LNCAP (cell line): ENCODE data around the gene NAP1L4.
A peak's percentile ranks its signal among the peaks of the same experiment; 100 is the strongest.

Experiments used
- CTCF ChIP-seq: fragments of 450-650 bp; IDR thresholded peaks from 2 replicates; pipeline ENCODE4 v1.5.1; 2017; ENCODE audit warnings: mild to moderate bottlenecking

Gene NAP1L4

GRCh38 chr11:2933375-2934020 is 58.6 kb downstream of the NAP1L4 start:
- no peak for TF ChIP-seq CTCF

DNA sequence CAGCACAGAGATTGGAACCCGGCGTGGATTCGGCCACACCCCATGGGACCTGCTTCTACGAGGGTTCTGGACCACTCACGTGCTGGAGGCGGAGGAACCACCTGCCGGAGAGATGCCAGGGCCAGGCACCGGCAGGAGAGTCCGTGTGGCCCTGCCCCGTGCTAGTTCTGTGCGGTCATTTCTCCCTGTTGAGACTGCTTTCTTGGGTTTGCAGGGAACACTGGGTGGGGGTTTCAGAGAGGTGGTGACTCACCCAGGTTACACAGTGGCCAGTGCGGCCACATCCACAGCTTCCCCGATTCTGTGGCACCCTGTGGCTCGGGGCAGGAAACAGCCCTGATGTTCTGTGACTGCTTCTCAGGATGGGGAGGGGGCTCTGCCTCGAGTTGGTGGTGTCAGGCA is 59.3 kb downstream of the NAP1L4 start:
- TF ChIP-seq CTCF: no peak

DNA sequence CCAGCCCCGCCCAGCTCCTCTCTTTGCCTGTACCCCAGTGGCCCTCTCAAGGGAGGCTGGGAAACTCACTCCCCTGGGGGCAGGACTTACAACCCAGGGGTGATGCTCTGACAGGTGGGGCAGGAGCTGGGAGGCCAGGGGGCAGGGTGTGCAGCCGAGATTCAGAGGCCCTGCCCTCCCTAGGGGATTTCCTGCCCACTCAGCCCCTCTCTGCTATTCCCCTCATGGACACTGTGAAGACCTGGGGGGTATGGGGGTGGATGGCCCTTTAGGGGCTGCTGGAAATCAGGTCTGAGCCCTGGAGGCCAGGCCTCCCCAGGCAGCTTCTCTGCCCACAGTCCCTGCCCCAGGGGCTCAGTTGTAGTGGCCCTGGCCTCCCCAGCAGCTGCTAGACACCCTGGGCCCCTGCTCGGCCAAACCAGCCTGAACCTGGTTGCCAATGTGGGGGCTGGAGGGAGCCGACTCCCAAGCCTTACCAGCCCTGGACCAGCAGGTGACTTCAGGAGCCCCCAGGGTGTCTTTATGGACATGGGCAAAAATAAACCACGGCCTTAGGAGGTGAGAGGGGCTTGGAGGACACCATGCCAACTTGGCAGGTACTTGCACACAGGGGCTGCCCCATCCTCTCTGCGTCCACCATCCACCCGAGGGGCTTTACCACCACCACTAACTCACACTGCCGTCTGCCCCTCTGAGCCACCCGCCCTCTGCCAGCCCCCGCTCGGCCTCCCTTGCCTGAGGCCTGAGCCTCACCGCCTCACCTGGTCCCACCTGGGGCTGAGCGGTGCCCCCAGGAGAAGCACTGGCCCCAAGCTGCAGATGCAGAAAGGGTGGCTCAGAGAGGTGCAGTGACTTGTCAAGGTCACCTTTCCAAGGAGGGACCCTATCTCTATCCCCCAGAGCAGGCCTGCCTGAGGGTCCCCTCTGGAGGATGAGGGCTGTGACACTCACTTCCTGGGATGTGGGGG is 60.1 kb downstream of the NAP1L4 start:
- no peak for TF ChIP-seq CTCF

GRCh38 chr11:2931420-2931746 is 60.7 kb downstream of the NAP1L4 start:
- no peak for TF ChIP-seq CTCF

DNA sequence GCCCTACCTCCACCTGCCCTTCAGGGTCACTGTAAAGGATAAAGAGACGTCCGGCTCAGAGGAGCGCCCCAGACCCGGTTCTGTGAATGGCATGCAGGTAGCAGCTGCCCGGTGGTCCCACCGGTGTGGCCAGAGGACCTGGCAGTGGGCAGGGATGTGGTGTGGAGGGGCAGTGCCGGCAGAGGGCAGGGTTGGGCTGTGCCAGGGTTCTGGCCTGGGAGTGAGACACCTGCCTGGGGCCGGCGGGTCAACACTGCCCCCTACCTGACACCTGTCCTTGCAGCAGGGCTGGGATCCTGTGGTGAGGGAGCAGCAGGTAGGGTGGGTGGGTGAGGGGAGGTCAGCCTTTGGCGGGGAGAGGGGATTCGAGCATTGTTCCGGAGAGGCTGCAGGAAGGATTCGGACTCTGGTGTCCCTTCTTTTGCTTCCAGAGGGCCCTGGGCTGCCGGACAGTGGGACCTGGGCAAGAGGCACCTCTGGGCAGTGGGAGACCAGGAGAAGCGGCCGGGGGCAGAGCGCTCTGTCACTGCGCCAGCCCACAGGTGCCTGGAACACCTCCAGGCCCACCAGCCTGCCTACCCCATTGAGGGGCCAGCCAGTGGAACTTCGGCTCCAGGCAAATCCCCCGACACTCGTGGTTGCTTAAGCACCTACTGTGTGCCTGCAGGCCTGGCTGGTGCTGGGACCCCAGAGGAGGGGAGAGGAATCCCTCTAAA is 61.3 kb downstream of the NAP1L4 start:
- peak; percentile 98 for TF ChIP-seq CTCF

GRCh38 chr11:2929950-2930703 is 62.0 kb downstream of the NAP1L4 start:
- TF ChIP-seq CTCF: no peak

- no peak for TF ChIP-seq CTCF
Measured at GRCh38 chr11:2929531-2929949, 62.6 kb downstream of the NAP1L4 start.
